K562 (cell line): ENCODE results near the gene HAND2. TPM values are rescaled to one million over a fixed set of nuclear protein-coding genes. Genes with fewer than 3 reads are reported as not detected.

Experiments
- ATAC-seq: fragments of 200-7000 bp; cut with Tn5 transposase; 3 replicates; pipeline ENCODE4 v1.9.1; 2020; ENCODE audit warnings: moderate library complexity
- BruUV-seq: library from RNA; stranded (reverse); fragments of 400-500 nt; replicated peaks from 2 replicates; lab custom pipeline; 2021; lab: Mats Ljungman, UMichigan
- CTCF ChIA-PET: fragments of 300-600 bp; formaldehyde crosslinking; extraction: SDS; loops from one replicate; lab custom pipeline; 2021; ENCODE audit warnings: low intra/inter-chr PET ratio; lab: Yijun Ruan, JAX
- POLR2A ChIA-PET: fragments of 300-600, 350-650 bp; sonication (Branson Sonifier 250); formaldehyde crosslinking; extraction: SDS; loops from one replicate; lab custom pipeline; 2021; ENCODE audit warnings: antibody characterized with exemption, inconsistent platforms; lab: Yijun Ruan, JAX
- DNase-seq, 4 experiments: peaks; one replicate each; pipeline versions ENCODE4 v3.0.0 to v3.0.0-alpha.2; 2011 to 2018; ENCODE audit warnings: low spot score in 3 of 4, mixed read lengths in 3 of 4; ENCODE audit errors: extremely low read depth in 1 of 4
- FAIRE-seq: peaks from 2 replicates; lab custom pipeline; 2011; peaks lifted over from hg19 to GRCh38; lab: Jason Lieb, UNC
- H2AFZ ChIP-seq: 2 replicates; pipeline ENCODE4 v1.6.0; 2011; ENCODE audit warnings: low read depth, low read length, control low read depth, inconsistent platforms
- H3K27ac ChIP-seq: fragments of 200-600 bp; 3 replicates; pipeline ENCODE4 v1.8.0; 2011; ENCODE audit warnings: low read depth, mild to moderate bottlenecking, control low read depth, inconsistent platforms, low read length, moderate library complexity, mixed read lengths; ENCODE audit errors: extremely low read depth
- H3K27me3 ChIP-seq, 2 experiments: fragments of 300-600 bp in 1 of 2; 2 replicates in 1 of 2; 3 replicates in 1 of 2; pipeline versions ENCODE4 v1.6.0 to v1.8.0; 2011; ENCODE audit warnings: inconsistent platforms in 2 of 2, low read length in 2 of 2, mild to moderate bottlenecking in 1 of 2, mixed read lengths in 1 of 2, moderate library complexity in 1 of 2; ENCODE audit not compliant: control insufficient read depth in 2 of 2, insufficient read depth in 2 of 2
- H3K36me3 ChIP-seq: fragments of 300-600 bp; 3 replicates; pipeline ENCODE4 v1.8.0; 2011; ENCODE audit warnings: mild to moderate bottlenecking, low read length, inconsistent platforms; ENCODE audit not compliant: control insufficient read depth, insufficient read depth
- H3K4me1 ChIP-seq, 2 experiments: fragments of 200-600 bp in 1 of 2; replicated peaks in 1 of 2; 2 replicates in 1 of 2; 3 replicates in 1 of 2; pipeline versions ENCODE4 v1.5.1 to v1.8.0; 2011; ENCODE audit warnings: inconsistent platforms in 2 of 2, low read length in 2 of 2, mild to moderate bottlenecking in 1 of 2, mixed read lengths in 1 of 2, moderate library complexity in 1 of 2; ENCODE audit not compliant: control insufficient read depth in 2 of 2, insufficient read depth in 2 of 2
- H3K4me2 ChIP-seq: 2 replicates; pipeline ENCODE4 v1.6.1; 2011; ENCODE audit warnings: low read length, control low read depth, inconsistent platforms, mixed read lengths; ENCODE audit not compliant: insufficient read depth
- H3K4me3 ChIP-seq: fragments of 200-600 bp; sonication (generic), shearing (Covaris generic); 2 replicates; pipeline ENCODE4 v1.5.1; 2016; ENCODE audit warnings: control low read depth, inconsistent platforms
- H3K79me2 ChIP-seq: fragments of 200-600 bp; 3 replicates; pipeline ENCODE4 v1.8.0; 2011; ENCODE audit warnings: low read length, inconsistent platforms; ENCODE audit not compliant: control insufficient read depth, insufficient read depth
- H3K9ac ChIP-seq, 2 experiments: 2 replicates each; pipeline versions ENCODE4 v1.6.0 to v1.6.1; 2011; ENCODE audit warnings: low read depth in 2 of 2, low read length in 2 of 2, control low read depth in 1 of 2, inconsistent platforms in 1 of 2, mild to moderate bottlenecking in 1 of 2, mixed read lengths in 1 of 2; ENCODE audit not compliant: insufficient read depth in 1 of 2
- H3K9me1 ChIP-seq: one replicate; pipeline ENCODE4 v1.6.0; 2011; ENCODE audit warnings: inconsistent platforms, mild to moderate bottlenecking, low read length, moderate library complexity; ENCODE audit not compliant: control insufficient read depth, insufficient read depth
- H3K9me3 ChIP-seq: replicated peaks from 2 replicates; pipeline ENCODE4 v1.5.1; 2011; ENCODE audit warnings: low read depth, low read length, inconsistent platforms; ENCODE audit not compliant: control insufficient read depth, insufficient read depth
- H4K20me1 ChIP-seq: replicated peaks from 2 replicates; pipeline ENCODE4 v1.6.1; 2011; ENCODE audit warnings: low read length, inconsistent platforms, mixed read lengths; ENCODE audit not compliant: control insufficient read depth, insufficient read depth
- BRF2 ChIP-seq: IDR thresholded peaks from 3 replicates; pipeline ENCODE4 v1.6.1; 2011; ENCODE audit warnings: borderline replicate concordance, mild to moderate bottlenecking; ENCODE audit not compliant: insufficient read length, insufficient read depth
- CAMTA2 ChIP-seq: fragments of 250-450 bp; sonication (Bioruptor Pico); conservative IDR thresholded peaks from 2 replicates; pipeline ENCODE4 v1.5.1; 2022
- CBFA2T3 ChIP-seq: fragments of 450-650 bp; IDR thresholded peaks from 2 replicates; pipeline ENCODE4 v1.6.1; 2017
- E2F1 ChIP-seq: sonication (generic); formaldehyde crosslinking; IDR thresholded peaks from 2 replicates; pipeline ENCODE4 v1.8.1; 2023; ENCODE audit warnings: mild to moderate bottlenecking, missing genetic modification reagents, moderate library complexity
- FOXJ2 ChIP-seq: fragments of 200-800 bp; sonication (Bioruptor generic); IDR thresholded peaks from 2 replicates; pipeline ENCODE4 v1.6.1; 2016; ENCODE audit warnings: missing genetic modification characterization, missing compliant biosample characterization
- KDM4B ChIP-seq, 2 experiments: fragments of 450-650 bp in 1 of 2; sonication (generic) in 1 of 2; IDR thresholded peaks; 2 replicates each; pipeline ENCODE4 v1.6.1; 2016 to 2017; ENCODE audit warnings: borderline replicate concordance in 2 of 2, antibody characterized with exemption in 1 of 2, low read depth in 1 of 2, mild to moderate bottlenecking in 1 of 2
- KLF6 ChIP-seq: fragments of 250-450 bp; sonication (Bioruptor Pico); IDR thresholded peaks from 2 replicates; pipeline ENCODE4 v1.4.0; 2020; ENCODE audit warnings: mild to moderate bottlenecking, moderate library complexity, borderline replicate concordance
- NR4A1 ChIP-seq, 2 experiments: fragments of 250-450 bp in 1 of 2; fragments of 450-650 bp in 1 of 2; sonication (Bioruptor Pico) in 1 of 2; IDR thresholded peaks; 2 replicates each; pipeline versions ENCODE4 v1.4.0 to v1.6.1; 2016 to 2020; ENCODE audit warnings: mild to moderate bottlenecking in 2 of 2, missing compliant biosample characterization in 1 of 2, missing genetic modification characterization in 1 of 2, moderate library complexity in 1 of 2
- SNRNP70 ChIP-seq: fragments of 200-400 bp; formaldehyde crosslinking; optimal IDR thresholded peaks from 2 replicates; pipeline ENCODE3; 2017; ENCODE audit warnings: low read depth, low read length
- TGIF2 ChIP-seq: sonication (generic); formaldehyde crosslinking; IDR thresholded peaks from 2 replicates; pipeline ENCODE4 v1.8.1; 2022; ENCODE audit warnings: mild to moderate bottlenecking, missing genetic modification reagents, moderate library complexity
- ZNF133 ChIP-seq: fragments of 250-450 bp; sonication (Bioruptor Pico); IDR thresholded peaks from 2 replicates; pipeline ENCODE4 v1.4.0; 2020; ENCODE audit warnings: mild to moderate bottlenecking
- ZNF274 ChIP-seq: IDR thresholded peaks from 2 replicates; pipeline ENCODE4 v1.6.1; 2011; ENCODE audit warnings: low read depth, mild to moderate bottlenecking, low read length, moderate library complexity, borderline replicate concordance
- ZNF695 ChIP-seq: fragments of 450-650 bp; formaldehyde crosslinking; IDR thresholded peaks from 2 replicates; pipeline ENCODE4 v1.4.0; 2020; ENCODE audit warnings: mild to moderate bottlenecking, moderate library complexity
- ZNF780A ChIP-seq: fragments of 250-450 bp; sonication (Bioruptor Pico); IDR thresholded peaks from 2 replicates; pipeline ENCODE4 v1.5.0; 2021; ENCODE audit warnings: mild to moderate bottlenecking
- WGBS: fragments of 100-300 bp; shearing (Covaris generic); methylation state at CpG from one replicate; pipeline ENCODE4 v1.1.6; 2016; ENCODE audit warnings: low coverage, mixed read lengths; ENCODE audit not compliant: insufficient coverage; ENCODE audit errors: missing lambda C conversion rate; 5-methylcytosine and 5-hydroxymethylcytosine counted together
- in situ Hi-C: fragments of 300-500 bp; cut with MboI; formaldehyde crosslinking; loops from 4 replicates; pipeline ENCODE4 v1.15.0; 2018; ENCODE audit warnings: inconsistent platforms, mixed read lengths
- intact Hi-C: fragments of 100-400 bp; cut with micrococcal nuclease; formaldehyde crosslinking; loops from 2 replicates; pipeline ENCODE4 v1.14.2; 2022
- polyA plus RNA-seq, 8 experiments: library from polyadenylated mRNA; depleted of rRNA in 4 of 8; stranded (reverse) in 5 of 8; unstranded in 3 of 8; fragments of >200 nt; fragmentation: Nextera tagmentation in 2 of 8; fragmentation: Illumina TruSeq in 1 of 8; extraction: Ambion mirVana in 2 of 8; extraction: Trizol in 1 of 8; gene quantifications; 2 replicates each; pipeline versions ENCODE4 v1.2.1 to v1.2.3, GENCODE V29; 2011 to 2014; ENCODE audit warnings: inconsistent platforms in 1 of 8, missing spikeins in 1 of 8
- total RNA-seq, 7 experiments: library from RNA; depleted of rRNA in 6 of 7; stranded (reverse); fragments of >200 nt in 6 of 7; fragmentation: Illumina TruSeq in 2 of 7; extraction: Trizol in 2 of 7; gene quantifications; 2 replicates each; pipeline versions ENCODE4 v1.2.1 to v1.2.3, GENCODE V29; 2011 to 2021; ENCODE audit warnings: low replicate concordance in 1 of 7

Gene HAND2
- total and polyA plus RNA-seq, 9 of the 15 experiments (the other 6 are each of a cell fraction or from before 2014, with no cell fraction given) = 1.7 to 12.8 (median 4.9) TPM

DNA sequence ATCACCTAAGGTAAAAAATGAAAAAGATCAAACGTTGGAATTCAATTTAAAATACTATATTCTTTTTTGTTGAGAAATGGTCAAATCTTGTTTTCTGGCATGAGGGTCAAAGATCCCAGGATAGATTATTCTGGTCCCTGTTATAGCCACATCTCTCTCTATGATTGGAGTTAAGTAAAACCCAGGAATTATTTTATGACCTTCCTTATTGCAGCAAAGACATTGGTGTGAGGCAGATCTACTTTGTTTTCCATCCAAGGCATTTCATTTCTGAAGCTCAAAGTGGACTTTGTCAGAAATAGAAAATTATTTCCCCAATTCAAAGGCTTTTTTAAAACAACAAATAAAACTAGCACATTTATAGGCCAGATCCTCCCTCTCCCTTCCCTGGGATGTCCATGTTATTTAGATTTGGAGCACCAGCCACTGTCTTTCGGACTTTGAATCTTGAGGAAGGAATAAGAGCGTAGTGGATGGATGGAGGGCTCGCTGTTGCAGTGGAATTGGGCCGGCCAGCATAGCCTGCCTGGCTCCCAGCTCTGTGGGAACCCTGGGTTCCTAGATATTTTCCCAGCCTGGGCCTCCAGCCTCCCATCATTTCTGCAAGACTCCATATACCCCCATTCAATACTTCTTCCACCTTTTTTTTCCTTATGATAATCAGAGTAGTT, 45.6 kb upstream of the HAND2 start:
- 0 out of 5 replicates have a peak, but pooled peaks cover 0 to 7% of the 10 kb centered on the region in 2 experiments for H3K4me1 ChIP-seq
- no peak overlapping the region for H3K4me3 ChIP-seq
- WGBS = 24% methylated on average over 5 of the region's 5 CpGs
- no peaks in the 10 kb centered on the region for H3K9me1 ChIP-seq
- no peaks in the 10 kb centered on the region for H3K36me3 ChIP-seq
- FAIRE-seq (no peak), DNase-seq (no peak), ATAC-seq (peak; percentile 19; the same call in 1 of the 3 replicates)
- TF ChIP-seq KLF6 (no peak), ZNF695 (CRISPR knock-in tag) (no peak), NR4A1 (CRISPR knock-in tag; IDR thresholded peaks at IDR 0.05) (no peak), NR4A1 (tag; IDR thresholded peaks at IDR 0.05) (no peak), SNRNP70 (no peak), E2F1 (CRISPR knock-in tag) (no peak), ZNF274 (no peak), TGIF2 (no peak), CBFA2T3 (no peak), BRF2 (no peak), ZNF780A (no peak), CAMTA2 (CRISPR knock-in tag) (no peak), ZNF133 (CRISPR knock-in tag) (no peak), KDM4B (IDR thresholded peaks at IDR 0.05; ENCODE audit: borderline replicate concordance in 2 of 2, low read depth in 1 of 2) (no peak), FOXJ2 (no peak)
- no peak overlapping the region for H3K4me2 ChIP-seq
- H3K79me2 ChIP-seq = no peaks in the 10 kb centered on the region
- H3K9ac ChIP-seq = no peak overlapping the region
- H4K20me1 ChIP-seq = no peaks in the 10 kb centered on the region
- in situ Hi-C loops = no loop called here
- no peaks in the 10 kb centered on the region for H3K27me3 ChIP-seq
- POLR2A ChIA-PET = no interaction called here
- H3K9me3 ChIP-seq = no peaks in the 10 kb centered on the region
- H3K27ac ChIP-seq = no peak overlapping the region
- intact Hi-C loops = no loop called here
- CTCF ChIA-PET = no interaction called here
- H2AFZ ChIP-seq = peak overlapping the region; percentile 54; the same call in 1 of the 2 replicates
- BruUV-seq = no TSS peak
